ENCODE measurements around the gene ZNF48. TPM values are rescaled to one million over a fixed set of nuclear protein-coding genes. Genes with fewer than 3 reads are reported as not detected.
A peak's percentile ranks its signal among the peaks of the same experiment; 100 is the strongest.

Gene ZNF48
- total RNA-seq, 1 donor from 2014 or later = 21.1 TPM

DNA sequence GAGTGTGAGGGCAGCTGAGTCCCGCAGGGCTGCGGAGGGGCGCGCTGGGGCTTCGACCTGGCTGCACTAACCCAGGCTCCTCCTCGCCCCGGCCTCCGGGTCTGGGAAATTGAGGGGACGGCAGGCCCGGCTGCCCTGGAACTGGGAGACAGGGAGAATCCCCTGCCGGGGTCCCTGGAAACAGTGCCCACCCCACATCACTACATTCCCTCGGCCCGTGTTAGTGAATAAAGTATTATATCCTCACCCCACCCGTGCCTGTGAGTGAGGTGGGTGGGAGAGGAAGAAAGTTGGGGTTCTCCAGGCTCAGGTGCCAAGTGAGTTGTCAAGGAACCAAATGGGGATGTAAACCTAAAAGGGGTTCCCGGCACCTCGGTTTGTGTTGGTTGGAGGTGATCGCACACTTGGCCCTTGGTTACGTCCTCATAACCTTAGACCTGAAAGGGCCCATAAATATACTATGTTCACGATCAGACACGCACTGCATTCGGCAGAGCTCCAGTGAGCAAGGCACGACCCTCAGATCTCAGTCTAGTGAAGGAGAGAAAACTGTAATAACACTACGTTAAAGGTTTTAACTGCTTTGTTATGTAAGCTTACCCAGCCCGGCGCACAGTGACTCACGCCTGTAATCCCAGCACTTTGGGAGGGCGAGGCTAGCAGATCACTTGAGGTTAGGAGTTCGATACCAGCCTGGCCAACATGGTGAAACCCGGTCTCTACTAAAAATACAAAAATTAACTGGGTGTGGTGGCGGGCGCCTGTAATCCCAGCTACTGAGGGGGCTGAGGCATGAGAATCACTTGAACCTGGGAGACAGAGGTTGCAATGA, 23.3 kb downstream of the ZNF48 start:
- peak overlapping the region; percentile 56 for H3K27ac Mint-ChIP-seq
- no peaks in the 10 kb centered on the region for H3K9me3 Mint-ChIP-seq
- no peaks in the 10 kb centered on the region for H3K27me3 Mint-ChIP-seq
- peak overlapping the region; percentile 79 for H3K4me3 Mint-ChIP-seq
- DNase-seq (ENCODE audit: extremely low spot score, unreplicated experiment) = no peak
- TF ChIP-seq, protein P1, sequence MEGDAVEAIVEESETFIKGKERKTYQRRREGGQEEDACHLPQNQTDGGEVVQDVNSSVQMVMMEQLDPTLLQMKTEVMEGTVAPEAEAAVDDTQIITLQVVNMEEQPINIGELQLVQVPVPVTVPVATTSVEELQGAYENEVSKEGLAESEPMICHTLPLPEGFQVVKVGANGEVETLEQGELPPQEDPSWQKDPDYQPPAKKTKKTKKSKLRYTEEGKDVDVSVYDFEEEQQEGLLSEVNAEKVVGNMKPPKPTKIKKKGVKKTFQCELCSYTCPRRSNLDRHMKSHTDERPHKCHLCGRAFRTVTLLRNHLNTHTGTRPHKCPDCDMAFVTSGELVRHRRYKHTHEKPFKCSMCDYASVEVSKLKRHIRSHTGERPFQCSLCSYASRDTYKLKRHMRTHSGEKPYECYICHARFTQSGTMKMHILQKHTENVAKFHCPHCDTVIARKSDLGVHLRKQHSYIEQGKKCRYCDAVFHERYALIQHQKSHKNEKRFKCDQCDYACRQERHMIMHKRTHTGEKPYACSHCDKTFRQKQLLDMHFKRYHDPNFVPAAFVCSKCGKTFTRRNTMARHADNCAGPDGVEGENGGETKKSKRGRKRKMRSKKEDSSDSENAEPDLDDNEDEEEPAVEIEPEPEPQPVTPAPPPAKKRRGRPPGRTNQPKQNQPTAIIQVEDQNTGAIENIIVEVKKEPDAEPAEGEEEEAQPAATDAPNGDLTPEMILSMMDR (conservative IDR thresholded peaks at IDR 0.05) = no peak
- H3K36me3 Mint-ChIP-seq = peaks cover 28% of the 10 kb centered on the region
- H3K4me1 Mint-ChIP-seq (ENCODE audit: unreplicated experiment) = peaks cover 9% of the 10 kb centered on the region

DNA sequence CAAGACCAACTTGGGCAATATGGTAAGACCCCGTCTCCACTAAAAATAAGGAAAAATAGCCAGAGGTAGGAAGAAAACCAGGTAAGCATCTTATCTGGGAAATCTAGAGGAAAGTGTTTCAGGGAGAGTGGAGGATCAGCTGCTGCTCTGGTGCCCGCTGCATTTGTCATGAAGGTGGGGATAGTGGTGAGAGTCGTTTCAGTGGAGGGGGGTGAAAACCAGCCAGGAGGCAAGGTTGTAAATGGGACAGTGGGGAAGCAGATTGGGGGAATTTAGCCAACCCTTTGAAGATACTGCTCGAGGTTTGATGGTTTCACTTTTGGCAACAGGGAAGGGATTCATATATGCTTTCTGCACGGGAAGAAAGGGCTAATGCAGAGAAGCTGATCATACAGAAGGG, 25.8 kb downstream of the ZNF48 start:
- TF ChIP-seq, protein P1 (conservative IDR thresholded peaks at IDR 0.05) = no peak
- no peak overlapping the region for H3K4me3 Mint-ChIP-seq
- H3K36me3 Mint-ChIP-seq = peaks cover 29% of the 10 kb centered on the region

DNA sequence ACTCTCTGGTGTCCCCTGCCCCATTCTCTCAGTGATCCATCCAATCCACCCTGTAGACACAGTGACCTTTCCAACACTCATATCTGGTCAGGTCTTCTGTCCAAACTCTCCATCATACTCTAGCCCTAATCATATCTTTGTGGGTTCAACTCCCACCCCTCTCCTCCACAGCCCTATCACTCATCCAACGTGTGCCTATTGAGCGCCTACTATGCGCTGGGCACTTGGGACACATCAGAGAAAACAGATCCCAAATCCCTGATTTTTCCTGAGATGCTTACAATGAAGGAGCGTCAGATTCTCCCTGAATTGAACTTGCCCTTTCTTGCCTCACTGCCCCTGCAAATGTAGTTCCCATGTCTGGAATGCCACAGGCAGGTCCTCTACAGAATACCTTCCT, 32.8 kb downstream of the ZNF48 start:
- H3K9me3 Mint-ChIP-seq = no peaks in the 10 kb centered on the region
- peaks cover 14% of the 10 kb centered on the region for H3K4me1 Mint-ChIP-seq (ENCODE audit: unreplicated experiment)
- TF ChIP-seq, protein P1 (conservative IDR thresholded peaks at IDR 0.05) = no peak
- peaks cover 14% of the 10 kb centered on the region for H3K36me3 Mint-ChIP-seq
- peak overlapping the region; percentile 41 for H3K4me3 Mint-ChIP-seq
- no peak overlapping the region for H3K27ac Mint-ChIP-seq
- H3K27me3 Mint-ChIP-seq = no peaks in the 10 kb centered on the region
- no peak for DNase-seq (ENCODE audit: extremely low spot score, unreplicated experiment)

More for the DNA sequence above, 25.8 kb downstream of the ZNF48 start:
- Mint-ChIP-seq H3K27ac (no peak overlapping the region), H3K9me3 (no peaks in the 10 kb centered on the region), H3K27me3 (no peaks in the 10 kb centered on the region), H3K4me1 (ENCODE audit: unreplicated experiment) (peaks cover 9% of the 10 kb centered on the region)
- no peak for DNase-seq (ENCODE audit: extremely low spot score, unreplicated experiment)

DNA sequence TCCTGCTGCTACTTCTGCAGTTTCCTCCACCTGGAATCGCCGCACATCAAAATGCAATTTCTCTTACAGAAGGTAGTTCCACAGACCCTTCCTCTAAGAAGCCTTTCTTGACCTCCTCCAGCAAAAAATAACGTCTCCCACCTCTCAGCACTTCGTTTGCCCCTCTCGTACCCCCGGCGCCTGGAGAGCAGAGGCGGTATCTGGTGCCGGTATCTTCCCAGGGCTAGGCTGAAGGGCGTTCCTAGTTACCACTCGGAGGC, 34.1 kb downstream of the ZNF48 start:
- Mint-ChIP-seq H3K4me3 (no peak overlapping the region), H3K36me3 (peaks cover 10% of the 10 kb centered on the region), H3K27me3 (no peaks in the 10 kb centered on the region), H3K9me3 (no peaks in the 10 kb centered on the region), H3K4me1 (ENCODE audit: unreplicated experiment) (peaks cover 14% of the 10 kb centered on the region), H3K27ac (peak overlapping the region; percentile 8)
- TF ChIP-seq, protein P1 (conservative IDR thresholded peaks at IDR 0.05) = no peak
- DNase-seq (ENCODE audit: extremely low spot score, unreplicated experiment) = no peak

DNA sequence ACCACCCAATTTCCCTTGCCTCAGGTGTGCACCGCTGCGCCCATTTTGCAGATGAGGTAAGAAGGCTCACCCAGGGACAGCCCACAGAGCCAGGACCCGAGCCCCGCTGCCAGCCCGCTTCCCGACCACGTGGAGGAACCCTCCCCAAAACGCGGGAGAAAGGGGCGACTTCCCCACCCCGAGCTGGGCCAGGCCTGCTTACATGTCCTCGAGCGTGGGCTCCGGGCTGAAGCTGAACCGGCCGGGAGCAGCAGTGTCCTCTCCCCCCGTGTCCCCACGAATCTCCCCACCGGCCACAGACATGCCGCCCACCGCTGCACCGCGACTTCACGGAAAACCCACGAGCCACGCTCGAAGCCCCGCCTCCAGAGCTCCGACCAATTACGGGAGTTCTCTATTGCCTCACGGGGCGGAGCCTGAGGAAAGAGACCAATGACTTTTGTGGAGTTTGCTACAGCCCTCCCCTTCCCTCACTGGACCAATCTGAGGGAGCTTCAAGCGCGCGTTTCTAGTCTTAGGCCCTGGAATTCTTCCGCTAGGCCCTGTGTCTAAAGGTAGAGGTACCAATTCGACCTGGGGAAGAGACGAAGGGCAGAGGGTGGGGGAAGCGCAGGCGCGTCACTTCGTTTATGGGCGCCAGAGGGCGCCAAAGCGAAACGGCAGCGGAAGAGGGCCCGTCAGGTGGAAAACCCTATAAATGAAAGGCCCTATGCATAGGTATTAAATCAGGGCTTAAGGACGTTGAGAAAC, 34.6 kb downstream of the ZNF48 start, which contains the start of gene DCTPP1:
Gene DCTPP1, minus strand, starts transcription at position 353 of the 750 bp plus-strand sequence. Its CDS starts 50 bp downstream, at position 303.
- Mint-ChIP-seq H3K36me3 (peaks cover 10% of the 10 kb centered on the region), H3K4me1 (ENCODE audit: unreplicated experiment) (peaks cover 14% of the 10 kb centered on the region), H3K9me3 (no peaks in the 10 kb centered on the region), H3K4me3 (no peak within 1 kb of the TSS), H3K27me3 (no peaks in the 10 kb centered on the region), H3K27ac (peak within 1 kb of the TSS; percentile 8)
- peak; percentile 90 for DNase-seq (ENCODE audit: extremely low spot score, unreplicated experiment)
- TF ChIP-seq, protein P1 (conservative IDR thresholded peaks at IDR 0.05) = peak; percentile 92

Data from type B pancreatic cell (in vitro differentiated cells).